Liver (tissue), 2 donors: ENCODE data around the gene TNFRSF13B.

Source experiments
- TF ChIP-seq, protein P1 (sequence below): fragments of 150-350 bp; IDR thresholded peaks from 2 replicates; pipeline ENCODE4 v1.5.1; 2017; ENCODE audit warnings: improper control_type of control experiment, low read depth, low read length; ENCODE audit not compliant: missing input control
- TF ChIP-seq, protein P2 (sequence below): IDR thresholded peaks from 2 replicates; pipeline ENCODE4 v1.6.1; 2016; ENCODE audit warnings: antibody characterized with exemption
- donor health status: healthy.

DNA sequence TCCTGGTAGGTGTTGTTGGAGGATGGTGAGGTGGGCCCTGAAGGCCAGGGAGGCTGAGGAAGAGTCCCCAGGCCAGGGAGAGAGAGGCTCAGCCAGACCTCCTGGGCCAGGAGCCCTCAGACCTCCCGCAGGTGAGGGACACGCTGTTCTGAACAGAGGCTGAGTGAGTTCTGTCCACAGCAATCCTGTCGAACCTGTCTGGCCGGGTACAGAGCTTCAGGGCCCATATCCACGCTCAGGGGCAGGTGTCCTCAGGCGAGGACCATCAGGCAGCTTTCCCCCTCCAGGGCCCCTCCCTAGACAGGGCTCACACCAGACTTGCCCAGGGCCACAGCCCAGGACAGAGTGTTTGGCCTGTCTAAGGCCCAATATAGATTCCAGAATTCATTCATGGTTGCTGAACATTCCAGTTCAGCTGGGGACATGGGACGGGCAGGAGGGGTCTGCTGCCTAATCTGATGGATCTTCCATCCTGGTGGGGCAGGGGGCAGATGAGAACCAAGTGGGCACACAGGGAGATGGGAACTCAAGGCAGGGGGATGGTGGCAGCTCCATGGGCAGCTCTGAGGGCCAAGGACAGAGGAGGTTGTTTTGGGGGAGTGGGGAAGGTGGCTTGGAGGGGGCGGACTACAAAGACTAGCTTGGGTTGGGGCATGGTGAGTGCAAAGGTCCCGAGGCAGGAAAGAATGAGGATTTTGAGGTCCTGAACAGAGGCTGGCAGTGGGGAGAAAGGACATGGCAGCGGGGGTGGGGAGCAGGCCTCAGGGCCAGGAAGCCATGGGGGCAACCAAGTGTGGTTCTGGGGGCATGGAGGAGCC, 46.9 kb upstream of the TNFRSF13B start:
- TF ChIP-seq, protein P1, sequence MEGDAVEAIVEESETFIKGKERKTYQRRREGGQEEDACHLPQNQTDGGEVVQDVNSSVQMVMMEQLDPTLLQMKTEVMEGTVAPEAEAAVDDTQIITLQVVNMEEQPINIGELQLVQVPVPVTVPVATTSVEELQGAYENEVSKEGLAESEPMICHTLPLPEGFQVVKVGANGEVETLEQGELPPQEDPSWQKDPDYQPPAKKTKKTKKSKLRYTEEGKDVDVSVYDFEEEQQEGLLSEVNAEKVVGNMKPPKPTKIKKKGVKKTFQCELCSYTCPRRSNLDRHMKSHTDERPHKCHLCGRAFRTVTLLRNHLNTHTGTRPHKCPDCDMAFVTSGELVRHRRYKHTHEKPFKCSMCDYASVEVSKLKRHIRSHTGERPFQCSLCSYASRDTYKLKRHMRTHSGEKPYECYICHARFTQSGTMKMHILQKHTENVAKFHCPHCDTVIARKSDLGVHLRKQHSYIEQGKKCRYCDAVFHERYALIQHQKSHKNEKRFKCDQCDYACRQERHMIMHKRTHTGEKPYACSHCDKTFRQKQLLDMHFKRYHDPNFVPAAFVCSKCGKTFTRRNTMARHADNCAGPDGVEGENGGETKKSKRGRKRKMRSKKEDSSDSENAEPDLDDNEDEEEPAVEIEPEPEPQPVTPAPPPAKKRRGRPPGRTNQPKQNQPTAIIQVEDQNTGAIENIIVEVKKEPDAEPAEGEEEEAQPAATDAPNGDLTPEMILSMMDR, result no peak
- TF ChIP-seq, protein P2, sequence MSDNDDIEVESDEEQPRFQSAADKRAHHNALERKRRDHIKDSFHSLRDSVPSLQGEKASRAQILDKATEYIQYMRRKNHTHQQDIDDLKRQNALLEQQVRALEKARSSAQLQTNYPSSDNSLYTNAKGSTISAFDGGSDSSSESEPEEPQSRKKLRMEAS, result no peak
